Measurements from ENCODE around the gene CD320. TPM values are rescaled to one million over a fixed set of nuclear protein-coding genes. Genes with fewer than 3 reads are reported as not detected.

CD320 gene
- total RNA-seq, 2 experiments from 2014 or later: 17.1 to 17.6 TPM

GRCh38 chr19:8324186-8325050 lies 16.3 kb upstream of the CD320 start:
- intact Hi-C loops (cut with DNase I, micrococcal nuclease): loop anchor here in 1 of 2 experiments (10.0 kb wide), 2 partner anchors 320 to 400 kb away; partner anchors contain the start of genes CTXN1, ELAVL1 and SNAPC2

GRCh38 chr19:8323781-8324185 lies 15.6 kb upstream of the CD320 start:
- no peaks in the 10 kb centered on the region for H3K27me3 Mint-ChIP-seq

More at GRCh38 chr19:8324186-8325050, 16.3 kb upstream of the CD320 start:
- H3K36me3 Mint-ChIP-seq (ENCODE audit: low read depth): peaks cover 38% of the 10 kb centered on the region
- peaks cover 33% of the 10 kb centered on the region for H3K4me1 ChIP-seq (ENCODE audit: insufficient read depth, low read length)
- CTCF ChIA-PET: interaction anchor here (0.8 to 1.0 kb wide), 2 partner anchors 30 to 55 kb away, joined by 3 read pairs; no protein-coding TSS in a partner anchor
- POLR2A ChIA-PET: interaction anchor here (0.8 kb wide), 1 partner anchor 15 kb away, joined by 3 read pairs; no protein-coding TSS in a partner anchor
- no peak overlapping the region for H3K27ac ChIP-seq (ENCODE audit: low read depth in 1 of 2, low read length in 2 of 2)
- H3K4me3 ChIP-seq (ENCODE audit: low read length): no peak overlapping the region
- peaks cover 41% of the 10 kb centered on the region for H3K4me1 Mint-ChIP-seq (ENCODE audit: low read depth)
- no peaks in the 10 kb centered on the region for H3K9me3 ChIP-seq (ENCODE audit: control insufficient read depth in 1 of 2, insufficient read depth in 1 of 2, low read length in 2 of 2)
- TF ChIP-seq CTCF (IDR thresholded peaks at IDR 0.05): no peak
- DNase-seq (no peak), ATAC-seq (ENCODE audit: poor library complexity) (no peak)
- no peaks in the 10 kb centered on the region for H3K27me3 Mint-ChIP-seq
- H3K36me3 ChIP-seq (ENCODE audit: insufficient read depth, low read length): peaks cover 19% of the 10 kb centered on the region
- H3K9me3 Mint-ChIP-seq: no peaks in the 10 kb centered on the region
- peak overlapping the region; percentile 96 for H3K4me3 Mint-ChIP-seq
- H3K27ac Mint-ChIP-seq: peak overlapping the region; percentile 27
- no peaks in the 10 kb centered on the region for H3K27me3 ChIP-seq (ENCODE audit: control insufficient read depth in 1 of 2, insufficient read depth in 2 of 2, low read length in 2 of 2)

More at GRCh38 chr19:8323781-8324185, 15.6 kb upstream of the CD320 start:
- Mint-ChIP-seq H3K27ac (peak overlapping the region; percentile 27), H3K36me3 (ENCODE audit: low read depth) (peaks cover 38% of the 10 kb centered on the region), H3K4me1 (ENCODE audit: low read depth) (peaks cover 41% of the 10 kb centered on the region), H3K9me3 (no peaks in the 10 kb centered on the region), H3K4me3 (peak overlapping the region; percentile 96)
- Histone ChIP-seq H3K9me3 (ENCODE audit: control insufficient read depth in 1 of 2, insufficient read depth in 1 of 2, low read length in 2 of 2) (no peaks in the 10 kb centered on the region), H3K27ac (ENCODE audit: low read depth in 1 of 2, low read length in 2 of 2) (no peak overlapping the region), H3K4me1 (ENCODE audit: insufficient read depth, low read length) (peaks cover 33% of the 10 kb centered on the region), H3K4me3 (ENCODE audit: low read length) (no peak overlapping the region), H3K36me3 (ENCODE audit: insufficient read depth, low read length) (peaks cover 19% of the 10 kb centered on the region), H3K27me3 (ENCODE audit: control insufficient read depth in 1 of 2, insufficient read depth in 2 of 2, low read length in 2 of 2) (no peaks in the 10 kb centered on the region)
- POLR2A ChIA-PET: interaction anchor here (0.8 kb wide), 2 partner anchors 10 to 15 kb away, joined by 3 read pairs; no protein-coding TSS in a partner anchor
- CTCF ChIA-PET: interaction anchor here (0.8 to 1.0 kb wide), 2 partner anchors 30 to 55 kb away, joined by 3 read pairs; no protein-coding TSS in a partner anchor
- DNase-seq (no peak), ATAC-seq (ENCODE audit: poor library complexity) (no peak)
- intact Hi-C loops (cut with DNase I, micrococcal nuclease): loop anchor here in 1 of 2 experiments (10.0 kb wide), 2 partner anchors 319 to 399 kb away; partner anchors contain the start of genes CTXN1, ELAVL1 and SNAPC2
- TF ChIP-seq CTCF (IDR thresholded peaks at IDR 0.05): no peak

Measured in CD4-positive, alpha-beta T cell (primary cell).